Mesenchymal stem cell (in vitro differentiated cells and primary cell): Measurements from ENCODE around the gene CLEC1B.
"Not testable (repeated sequence)": the region's sequence is repeated elsewhere in the genome, so short reads cannot be mapped to it uniquely, and the experiment has no call there.

Experiments
- DNase-seq: peaks from one replicate; pipeline ENCODE4 v3.0.0-alpha.2; 2013
- H2AFZ ChIP-seq: one replicate; pipeline ENCODE4 v1.6.1; 2013; ENCODE audit warnings: low read depth, mild to moderate bottlenecking, control low read depth, inconsistent platforms, low read length, moderate library complexity
- H2AK5ac ChIP-seq: 2 replicates; pipeline ENCODE4 v1.6.1; 2013; ENCODE audit warnings: low read length, moderate library complexity, mild to moderate bottlenecking, inconsistent platforms; ENCODE audit not compliant: severe bottlenecking
- H2BK120ac ChIP-seq: one replicate; pipeline ENCODE4 v1.6.1; 2013; ENCODE audit warnings: low read depth, mild to moderate bottlenecking, inconsistent platforms, low read length, moderate library complexity
- H2BK12ac ChIP-seq, 2 experiments: one replicate each; pipeline ENCODE4 v1.6.1; 2013; ENCODE audit warnings: inconsistent platforms in 2 of 2, low read length in 2 of 2, mild to moderate bottlenecking in 2 of 2, moderate library complexity in 2 of 2, control low read depth in 1 of 2
- H2BK15ac ChIP-seq: one replicate; pipeline ENCODE4 v1.6.1; 2013; ENCODE audit warnings: mild to moderate bottlenecking, low read depth, inconsistent platforms; ENCODE audit not compliant: poor library complexity, severe bottlenecking
- H2BK5ac ChIP-seq: 2 replicates; pipeline ENCODE4 v1.6.1; 2013; ENCODE audit warnings: low read depth, mild to moderate bottlenecking, low read length, control low read depth, inconsistent platforms; ENCODE audit not compliant: poor library complexity, severe bottlenecking
- H3K14ac ChIP-seq, 2 experiments: one replicate each; pipeline ENCODE4 v1.6.1; 2013; ENCODE audit warnings: inconsistent platforms in 2 of 2, low read length in 2 of 2, control low read depth in 1 of 2, mild to moderate bottlenecking in 1 of 2, moderate library complexity in 1 of 2
- H3K18ac ChIP-seq, 2 experiments: one replicate each; pipeline ENCODE4 v1.6.1; 2013; ENCODE audit warnings: inconsistent platforms in 2 of 2, low read length in 2 of 2, control low read depth in 1 of 2, low read depth in 1 of 2, mild to moderate bottlenecking in 1 of 2
- H3K23ac ChIP-seq, 2 experiments: one replicate each; pipeline ENCODE4 v1.6.1; 2013; ENCODE audit warnings: inconsistent platforms in 2 of 2, low read length in 2 of 2, mild to moderate bottlenecking in 2 of 2, moderate library complexity in 2 of 2, control low read depth in 1 of 2
- H3K27ac ChIP-seq: 2 replicates; pipeline ENCODE4 v1.5.1; 2013; ENCODE audit warnings: mild to moderate bottlenecking, moderate library complexity, low read length, control low read depth, inconsistent platforms; ENCODE audit not compliant: poor library complexity, severe bottlenecking
- H3K27me3 ChIP-seq, 2 experiments: 2 replicates each; pipeline versions ENCODE4 v1.6.1 to v1.7.0; 2013; ENCODE audit warnings: low read length in 2 of 2, mild to moderate bottlenecking in 2 of 2, moderate library complexity in 2 of 2, control low read depth in 1 of 2, inconsistent platforms in 1 of 2; ENCODE audit not compliant: control insufficient read depth in 1 of 2, insufficient read depth in 1 of 2
- H3K36me3 ChIP-seq, 2 experiments: 2 replicates each; pipeline versions ENCODE4 v1.6.1 to v1.7.0; 2013; ENCODE audit warnings: low read length in 2 of 2, control low read depth in 1 of 2, inconsistent platforms in 1 of 2, low read depth in 1 of 2, mild to moderate bottlenecking in 1 of 2; ENCODE audit not compliant: insufficient read depth in 2 of 2, control insufficient read depth in 1 of 2
- H3K4ac ChIP-seq, 2 experiments: one replicate each; pipeline ENCODE4 v1.6.1; 2013; ENCODE audit warnings: inconsistent platforms in 2 of 2, low read length in 2 of 2, mild to moderate bottlenecking in 2 of 2, moderate library complexity in 2 of 2, control low read depth in 1 of 2, low read depth in 1 of 2
- H3K4me1 ChIP-seq: 2 replicates; pipeline ENCODE4 v1.6.1; 2013; ENCODE audit warnings: low read depth, low read length, control low read depth; ENCODE audit not compliant: control insufficient read depth, insufficient read depth
- H3K4me2 ChIP-seq: 2 replicates; pipeline ENCODE4 v1.6.1; 2013; ENCODE audit warnings: low read length, mild to moderate bottlenecking, inconsistent platforms; ENCODE audit not compliant: poor library complexity, severe bottlenecking
- H3K4me3 ChIP-seq, 2 experiments: 2 replicates each; pipeline versions ENCODE4 v1.5.1 to v1.7.0; 2013; ENCODE audit warnings: low read length in 2 of 2, mild to moderate bottlenecking in 2 of 2, control low read depth in 1 of 2, low read depth in 1 of 2; ENCODE audit not compliant: insufficient read depth in 1 of 2
- H3K79me1 ChIP-seq: replicated peaks from 2 replicates; pipeline ENCODE4 v1.6.1; 2013; ENCODE audit warnings: mild to moderate bottlenecking, control low read depth, low read length, inconsistent platforms; ENCODE audit not compliant: poor library complexity, severe bottlenecking
- H3K9ac ChIP-seq: 2 replicates; pipeline ENCODE4 v1.7.0; 2013; ENCODE audit warnings: mild to moderate bottlenecking, low read length, moderate library complexity
- H3K9me3 ChIP-seq: 2 replicates; pipeline ENCODE4 v1.7.0; 2013; ENCODE audit warnings: mild to moderate bottlenecking, low read length; ENCODE audit not compliant: control insufficient read depth
- H4K8ac ChIP-seq: one replicate; pipeline ENCODE4 v1.6.1; 2013; ENCODE audit warnings: inconsistent platforms, mild to moderate bottlenecking, low read length, moderate library complexity
- H4K91ac ChIP-seq: one replicate; pipeline ENCODE4 v1.6.1; 2013; ENCODE audit warnings: mild to moderate bottlenecking, low read length, inconsistent platforms
- WGBS: methylation state at CpG from one replicate; pipeline ENCODE4 v1.1.7; 2013; ENCODE audit warnings: mixed read lengths; 5-methylcytosine and 5-hydroxymethylcytosine counted together

CLEC1B gene

GRCh38 chr12:10027311-10027710 is 28.4 kb upstream of the CLEC1B start:
- Histone ChIP-seq H3K79me1 (no peaks in the 10 kb centered on the region), H3K18ac (no peak overlapping the region), H3K36me3 (no peaks in the 10 kb centered on the region), H4K8ac (no peak overlapping the region), H3K4me1 (no peaks in the 10 kb centered on the region), H3K23ac (no peak overlapping the region), H3K9ac (peak overlapping the region; percentile 47), H2AK5ac (no peak overlapping the region), H3K4ac (no peak overlapping the region), H3K27me3 (no peaks in the 10 kb centered on the region), H3K14ac (no peak overlapping the region), H2BK120ac (no peak overlapping the region), H2AFZ (no peak overlapping the region), H2BK12ac (no peak overlapping the region), H3K4me2 (no peak overlapping the region), H3K9me3 (no peaks in the 10 kb centered on the region), H3K27ac (no peak overlapping the region), H3K4me3 (no peak overlapping the region), H4K91ac (no peak overlapping the region), H2BK15ac (no peak overlapping the region), H2BK5ac (no peak overlapping the region)
- DNase-seq = no peak
- WGBS = 83% methylated on average over 3 of the region's 3 CpGs

- not testable (repeated sequence) for H3K4me2 ChIP-seq, H4K91ac ChIP-seq, H3K9me3 ChIP-seq, H3K4ac ChIP-seq, H3K79me1 ChIP-seq, H2AFZ ChIP-seq, H4K8ac ChIP-seq, H2AK5ac ChIP-seq, H3K4me1 ChIP-seq, H2BK120ac ChIP-seq, H2BK12ac ChIP-seq, H3K23ac ChIP-seq, H2BK5ac ChIP-seq, H3K27ac ChIP-seq, H3K4me3 ChIP-seq, H3K18ac ChIP-seq, H2BK15ac ChIP-seq, H3K36me3 ChIP-seq, H3K14ac ChIP-seq, DNase-seq, H3K27me3 ChIP-seq, H3K9ac ChIP-seq
- 92% methylated on average over 3 of the region's 4 CpGs for WGBS
Observed at GRCh38 chr12:10026666-10027065, 27.7 kb upstream of the CLEC1B start.

GRCh38 chr12:10025236-10025635 is 26.3 kb upstream of the CLEC1B start:
- H3K27me3 ChIP-seq = no peaks in the 10 kb centered on the region
- no peak overlapping the region for H3K4me2 ChIP-seq
- H3K4me1 ChIP-seq = no peaks in the 10 kb centered on the region
- H3K18ac ChIP-seq = no peak overlapping the region
- H3K27ac ChIP-seq = no peak overlapping the region
- H3K4ac ChIP-seq = no peak overlapping the region
- no peaks in the 10 kb centered on the region for H3K36me3 ChIP-seq
- no peak overlapping the region for H3K9ac ChIP-seq
- no peaks in the 10 kb centered on the region for H3K79me1 ChIP-seq
- no peak overlapping the region for H3K4me3 ChIP-seq
- no peak overlapping the region for H2BK5ac ChIP-seq
- H2BK12ac ChIP-seq = no peak overlapping the region
- no peak overlapping the region for H2BK120ac ChIP-seq
- no peak for DNase-seq
- H2BK15ac ChIP-seq = no peak overlapping the region
- no peak overlapping the region for H4K8ac ChIP-seq
- H2AFZ ChIP-seq = no peak overlapping the region
- H2AK5ac ChIP-seq = no peak overlapping the region
- H4K91ac ChIP-seq = no peak overlapping the region
- H3K14ac ChIP-seq = no peak overlapping the region
- no peaks in the 10 kb centered on the region for H3K9me3 ChIP-seq
- no CpG with 5 or more reads among the region's 3 CpGs for WGBS
- no peak overlapping the region for H3K23ac ChIP-seq

- WGBS = 72% methylated on average over 3 of the region's 3 CpGs
- no peak overlapping the region for H2BK15ac ChIP-seq
- no peak for DNase-seq
Observed at GRCh38 chr12:10021342-10021741, 22.4 kb upstream of the CLEC1B start.

More at GRCh38 chr12:10021342-10021741, 22.4 kb upstream of the CLEC1B start:
- Histone ChIP-seq H4K91ac (no peak overlapping the region), H3K18ac (no peak overlapping the region), H2AK5ac (no peak overlapping the region), H3K23ac (no peak overlapping the region), H2AFZ (no peak overlapping the region), H3K79me1 (no peaks in the 10 kb centered on the region), H3K4ac (no peak overlapping the region), H2BK5ac (no peak overlapping the region), H2BK120ac (no peak overlapping the region), H3K9me3 (no peaks in the 10 kb centered on the region), H3K27ac (no peak overlapping the region), H3K27me3 (no peaks in the 10 kb centered on the region), H3K9ac (no peak overlapping the region), H3K4me1 (no peaks in the 10 kb centered on the region), H4K8ac (no peak overlapping the region), H3K36me3 (no peaks in the 10 kb centered on the region), H3K14ac (no peak overlapping the region), H3K4me3 (no peak overlapping the region), H3K4me2 (no peak overlapping the region), H2BK12ac (no peak overlapping the region)
